ENCODE results near the gene EDAR.

Gene EDAR

GRCh38 chr2:108925286-108925685 lies 63.7 kb downstream of the EDAR start:
- H3K27me3 ChIP-seq (ENCODE audit: insufficient read depth, poor library complexity, severe bottlenecking), result no peaks in the 10 kb centered on the region
- no peak for DNase-seq (ENCODE audit: low read depth in 1 of 2, low spot score in 1 of 2)
- H3K27ac ChIP-seq (replicated peaks), result no peak overlapping the region
- TF ChIP-seq REST (IDR thresholded peaks at IDR 0.05; ENCODE audit: insufficient replicate concordance, low read depth), result no peak
- no peak overlapping the region for H3K4me3 ChIP-seq (replicated peaks; ENCODE audit: insufficient read depth, low read length)

GRCh38 chr2:108924580-108925251 lies 64.3 kb downstream of the EDAR start:
- TF ChIP-seq POLR2AphosphoS5 (IDR thresholded peaks at IDR 0.05; ENCODE audit: low read depth) (no peak), SPI1 (IDR thresholded peaks at IDR 0.05; ENCODE audit: borderline replicate concordance, low read depth) (no peak), REST (IDR thresholded peaks at IDR 0.05; ENCODE audit: insufficient replicate concordance, low read depth) (no peak), GABPA (IDR thresholded peaks at IDR 0.05; ENCODE audit: low read depth) (no peak)
- TF ChIP-seq, protein P1, sequence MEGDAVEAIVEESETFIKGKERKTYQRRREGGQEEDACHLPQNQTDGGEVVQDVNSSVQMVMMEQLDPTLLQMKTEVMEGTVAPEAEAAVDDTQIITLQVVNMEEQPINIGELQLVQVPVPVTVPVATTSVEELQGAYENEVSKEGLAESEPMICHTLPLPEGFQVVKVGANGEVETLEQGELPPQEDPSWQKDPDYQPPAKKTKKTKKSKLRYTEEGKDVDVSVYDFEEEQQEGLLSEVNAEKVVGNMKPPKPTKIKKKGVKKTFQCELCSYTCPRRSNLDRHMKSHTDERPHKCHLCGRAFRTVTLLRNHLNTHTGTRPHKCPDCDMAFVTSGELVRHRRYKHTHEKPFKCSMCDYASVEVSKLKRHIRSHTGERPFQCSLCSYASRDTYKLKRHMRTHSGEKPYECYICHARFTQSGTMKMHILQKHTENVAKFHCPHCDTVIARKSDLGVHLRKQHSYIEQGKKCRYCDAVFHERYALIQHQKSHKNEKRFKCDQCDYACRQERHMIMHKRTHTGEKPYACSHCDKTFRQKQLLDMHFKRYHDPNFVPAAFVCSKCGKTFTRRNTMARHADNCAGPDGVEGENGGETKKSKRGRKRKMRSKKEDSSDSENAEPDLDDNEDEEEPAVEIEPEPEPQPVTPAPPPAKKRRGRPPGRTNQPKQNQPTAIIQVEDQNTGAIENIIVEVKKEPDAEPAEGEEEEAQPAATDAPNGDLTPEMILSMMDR (IDR thresholded peaks at IDR 0.05; ENCODE audit: insufficient read depth, low read length), result no peak
- no peak for DNase-seq (ENCODE audit: low read depth in 1 of 2, low spot score in 1 of 2)
- Histone ChIP-seq H3K27ac (replicated peaks) (no peak overlapping the region), H3K4me3 (replicated peaks; ENCODE audit: insufficient read depth, low read length) (no peak overlapping the region), H3K27me3 (ENCODE audit: insufficient read depth, poor library complexity, severe bottlenecking) (no peaks in the 10 kb centered on the region)

GRCh38 chr2:108923736-108924579 lies 65.1 kb downstream of the EDAR start:
- no peak overlapping the region for H3K27ac ChIP-seq (replicated peaks)
- DNase-seq (ENCODE audit: low read depth in 1 of 2, low spot score in 1 of 2), result no peak
- no peak overlapping the region for H3K4me3 ChIP-seq (replicated peaks; ENCODE audit: insufficient read depth, low read length)
- H3K27me3 ChIP-seq (ENCODE audit: insufficient read depth, poor library complexity, severe bottlenecking), result no peaks in the 10 kb centered on the region
- no peak for TF ChIP-seq POLR2AphosphoS5 (IDR thresholded peaks at IDR 0.05; ENCODE audit: low read depth)
- no peak for TF ChIP-seq SPI1 (IDR thresholded peaks at IDR 0.05; ENCODE audit: borderline replicate concordance, low read depth)
- TF ChIP-seq REST (IDR thresholded peaks at IDR 0.05; ENCODE audit: insufficient replicate concordance, low read depth), result no peak
- TF ChIP-seq, protein P1 (IDR thresholded peaks at IDR 0.05; ENCODE audit: insufficient read depth, low read length), result no peak
- no peak for TF ChIP-seq GABPA (IDR thresholded peaks at IDR 0.05; ENCODE audit: low read depth)
